Measurements from ENCODE around the gene PTPN13.

The PTPN13 gene, protein sequence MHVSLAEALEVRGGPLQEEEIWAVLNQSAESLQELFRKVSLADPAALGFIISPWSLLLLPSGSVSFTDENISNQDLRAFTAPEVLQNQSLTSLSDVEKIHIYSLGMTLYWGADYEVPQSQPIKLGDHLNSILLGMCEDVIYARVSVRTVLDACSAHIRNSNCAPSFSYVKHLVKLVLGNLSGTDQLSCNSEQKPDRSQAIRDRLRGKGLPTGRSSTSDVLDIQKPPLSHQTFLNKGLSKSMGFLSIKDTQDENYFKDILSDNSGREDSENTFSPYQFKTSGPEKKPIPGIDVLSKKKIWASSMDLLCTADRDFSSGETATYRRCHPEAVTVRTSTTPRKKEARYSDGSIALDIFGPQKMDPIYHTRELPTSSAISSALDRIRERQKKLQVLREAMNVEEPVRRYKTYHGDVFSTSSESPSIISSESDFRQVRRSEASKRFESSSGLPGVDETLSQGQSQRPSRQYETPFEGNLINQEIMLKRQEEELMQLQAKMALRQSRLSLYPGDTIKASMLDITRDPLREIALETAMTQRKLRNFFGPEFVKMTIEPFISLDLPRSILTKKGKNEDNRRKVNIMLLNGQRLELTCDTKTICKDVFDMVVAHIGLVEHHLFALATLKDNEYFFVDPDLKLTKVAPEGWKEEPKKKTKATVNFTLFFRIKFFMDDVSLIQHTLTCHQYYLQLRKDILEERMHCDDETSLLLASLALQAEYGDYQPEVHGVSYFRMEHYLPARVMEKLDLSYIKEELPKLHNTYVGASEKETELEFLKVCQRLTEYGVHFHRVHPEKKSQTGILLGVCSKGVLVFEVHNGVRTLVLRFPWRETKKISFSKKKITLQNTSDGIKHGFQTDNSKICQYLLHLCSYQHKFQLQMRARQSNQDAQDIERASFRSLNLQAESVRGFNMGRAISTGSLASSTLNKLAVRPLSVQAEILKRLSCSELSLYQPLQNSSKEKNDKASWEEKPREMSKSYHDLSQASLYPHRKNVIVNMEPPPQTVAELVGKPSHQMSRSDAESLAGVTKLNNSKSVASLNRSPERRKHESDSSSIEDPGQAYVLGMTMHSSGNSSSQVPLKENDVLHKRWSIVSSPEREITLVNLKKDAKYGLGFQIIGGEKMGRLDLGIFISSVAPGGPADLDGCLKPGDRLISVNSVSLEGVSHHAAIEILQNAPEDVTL (N-terminal part only)

GRCh38 chr4:86593688-86594558 is at the start of gene PTPN13:
Gene PTPN13 (plus strand): TSS chr4:86594315. CDS start chr4:86635257, 40,942 bp downstream.
- in situ Hi-C loops (cut with HindIII; ENCODE audit: low sequenced_read_pairs): no loop called here

GRCh38 chr4:86547140-86547539 is 47.0 kb upstream of the PTPN13 start:
- in situ Hi-C loops (cut with HindIII; ENCODE audit: low sequenced_read_pairs): no loop called here

DNA sequence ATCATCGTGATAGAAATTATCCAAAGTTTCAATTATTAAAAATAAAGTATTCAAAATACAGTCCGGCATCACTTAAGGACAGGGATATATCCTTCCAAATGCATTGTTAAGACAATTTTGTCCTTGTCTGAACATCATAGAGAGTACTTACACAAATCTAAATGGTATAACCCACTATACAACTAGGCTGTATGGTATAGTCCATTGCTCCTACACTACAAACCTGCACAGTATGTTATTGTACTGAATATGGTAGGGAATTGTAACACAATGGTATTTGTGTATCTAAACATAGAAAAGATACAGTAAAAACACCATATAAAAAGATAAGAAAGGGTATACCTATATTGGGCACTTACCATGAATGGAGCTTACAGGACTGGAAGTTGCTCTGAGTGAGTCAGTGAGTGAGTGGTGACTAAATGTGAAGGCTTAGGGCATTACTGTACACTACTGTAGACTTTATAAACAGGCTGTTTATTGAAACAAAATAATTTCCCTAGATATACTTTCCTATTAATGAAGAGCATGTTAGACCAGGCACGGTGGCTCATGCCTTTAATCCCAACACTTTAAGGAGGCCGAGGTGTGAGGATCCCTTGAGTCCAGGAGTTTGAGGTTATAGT is 44.8 kb upstream of the PTPN13 start:
- in situ Hi-C loops (cut with HindIII; ENCODE audit: low sequenced_read_pairs): no loop called here

- in situ Hi-C loops (cut with HindIII; ENCODE audit: low sequenced_read_pairs): no loop called here
Observed at GRCh38 chr4:86551387-86551786, 42.7 kb upstream of the PTPN13 start.

- in situ Hi-C loops (cut with HindIII; ENCODE audit: low sequenced_read_pairs): no loop called here
Observed at GRCh38 chr4:86554646-86555045, 39.5 kb upstream of the PTPN13 start.

- in situ Hi-C loops (cut with HindIII; ENCODE audit: low sequenced_read_pairs): no loop called here
Observed at GRCh38 chr4:86556791-86557415, 37.2 kb upstream of the PTPN13 start.

DNA sequence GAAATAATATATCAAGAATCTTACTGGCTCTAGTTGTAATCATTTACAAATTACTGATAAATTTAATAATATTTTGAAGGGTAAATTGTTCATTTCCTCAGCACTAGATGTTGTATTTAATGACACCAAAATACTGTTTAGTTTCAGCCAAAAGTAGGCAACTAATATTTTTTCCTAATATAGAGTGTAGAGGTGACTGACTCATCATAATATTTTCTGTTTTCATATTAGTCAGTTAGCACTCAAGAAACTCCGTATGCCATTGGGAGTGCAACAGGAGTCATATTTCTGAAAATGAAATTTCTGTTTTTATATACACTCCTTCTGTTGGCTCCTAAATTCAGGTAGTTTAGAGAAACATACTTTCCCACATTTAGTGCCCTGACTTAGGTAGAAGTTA is 36.6 kb upstream of the PTPN13 start:
- in situ Hi-C loops (cut with HindIII; ENCODE audit: low sequenced_read_pairs): no loop called here

- in situ Hi-C loops (cut with HindIII; ENCODE audit: low sequenced_read_pairs): no loop called here
Observed at GRCh38 chr4:86558258-86558657, 35.9 kb upstream of the PTPN13 start.

GRCh38 chr4:86558797-86559196 is 35.3 kb upstream of the PTPN13 start:
- in situ Hi-C loops (cut with HindIII; ENCODE audit: low sequenced_read_pairs): no loop called here

GRCh38 chr4:86560447-86560846 is 33.7 kb upstream of the PTPN13 start:
- in situ Hi-C loops (cut with HindIII; ENCODE audit: low sequenced_read_pairs): no loop called here

GRCh38 chr4:86561256-86561655 is 32.9 kb upstream of the PTPN13 start:
- in situ Hi-C loops (cut with HindIII; ENCODE audit: low sequenced_read_pairs): no loop called here

DNA sequence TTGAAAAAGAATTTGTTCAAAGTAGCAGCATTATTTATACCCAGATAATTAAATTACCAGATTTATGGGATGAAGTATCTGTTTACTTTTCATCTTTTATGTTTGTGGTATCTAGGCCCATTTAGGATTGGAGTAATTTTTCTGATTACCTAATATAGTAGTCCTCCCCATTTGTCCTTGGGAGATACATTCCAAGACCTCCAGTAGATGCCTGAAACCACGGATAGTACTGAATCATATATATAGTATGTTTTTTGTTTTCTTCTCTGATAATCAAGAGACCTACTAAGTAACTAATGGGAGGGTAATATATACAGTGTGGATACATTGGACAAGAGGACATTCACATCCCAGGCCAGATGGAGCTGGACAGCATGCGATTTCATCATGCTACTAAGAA is 30.7 kb upstream of the PTPN13 start:
- in situ Hi-C loops (cut with HindIII; ENCODE audit: low sequenced_read_pairs): no loop called here

- in situ Hi-C loops (cut with HindIII; ENCODE audit: low sequenced_read_pairs): no loop called here
Observed at GRCh38 chr4:86564795-86565194, 29.3 kb upstream of the PTPN13 start.

DNA sequence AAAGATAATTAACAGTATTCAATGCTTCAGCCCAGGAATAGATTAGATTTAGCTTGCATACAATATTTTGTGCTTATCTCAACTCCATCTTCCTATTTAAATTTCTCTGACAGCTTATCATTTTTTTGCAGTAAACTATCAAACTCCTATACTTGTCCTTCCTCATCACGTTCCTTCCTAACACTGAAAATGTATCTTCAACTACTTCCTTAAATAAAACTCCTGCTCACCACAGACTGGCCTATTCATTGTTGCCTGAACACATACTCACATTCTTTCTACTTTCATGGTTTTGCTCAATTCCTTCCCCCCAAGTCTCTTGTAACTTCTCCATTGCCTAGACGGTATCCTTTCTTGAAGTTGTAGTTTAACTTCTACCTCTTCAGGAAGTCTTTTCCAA is 28.5 kb upstream of the PTPN13 start:
- in situ Hi-C loops (cut with HindIII; ENCODE audit: low sequenced_read_pairs): no loop called here

GRCh38 chr4:86569103-86569870 is 24.8 kb upstream of the PTPN13 start:
- in situ Hi-C loops (cut with HindIII; ENCODE audit: low sequenced_read_pairs): no loop called here

DNA sequence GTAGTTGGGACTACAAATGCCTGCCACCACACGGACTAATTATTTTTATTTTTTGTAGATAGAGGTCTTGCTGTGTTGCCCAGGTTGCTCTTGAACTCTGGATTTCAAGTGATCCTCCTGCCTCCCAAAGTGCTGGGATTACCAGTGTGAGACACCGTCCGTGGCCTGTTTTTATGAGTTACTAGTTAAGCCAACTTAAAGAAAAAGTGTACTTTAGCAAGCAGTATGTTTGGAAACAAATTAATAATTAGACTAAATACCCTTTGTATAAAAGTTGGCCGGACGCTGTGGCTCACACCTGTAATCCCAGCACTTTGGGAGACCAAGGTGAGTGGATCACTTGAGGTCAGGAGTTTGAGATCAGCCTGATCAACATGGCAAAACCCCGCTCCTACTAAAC is 14.2 kb upstream of the PTPN13 start:
- in situ Hi-C loops (cut with HindIII; ENCODE audit: low sequenced_read_pairs): no loop called here

DNA sequence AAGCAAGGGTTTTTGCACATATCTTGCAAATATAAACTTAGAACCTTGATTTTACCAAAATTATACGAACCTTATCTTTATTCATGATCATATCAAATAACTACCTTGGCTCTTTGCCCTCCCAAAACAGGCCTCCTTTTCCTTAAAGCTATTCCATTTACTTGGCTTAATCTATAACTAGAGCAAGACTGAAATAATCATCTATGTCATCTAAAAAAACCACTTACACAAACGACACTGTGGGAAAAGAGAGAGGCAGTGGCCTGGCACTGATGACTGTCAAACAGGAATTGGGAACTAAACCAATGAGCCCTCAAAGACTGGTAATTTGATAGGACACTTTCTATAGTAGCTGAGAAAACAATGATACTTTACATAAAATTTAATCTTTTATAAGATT is 11.7 kb upstream of the PTPN13 start:
- in situ Hi-C loops (cut with HindIII; ENCODE audit: low sequenced_read_pairs): no loop called here

DNA sequence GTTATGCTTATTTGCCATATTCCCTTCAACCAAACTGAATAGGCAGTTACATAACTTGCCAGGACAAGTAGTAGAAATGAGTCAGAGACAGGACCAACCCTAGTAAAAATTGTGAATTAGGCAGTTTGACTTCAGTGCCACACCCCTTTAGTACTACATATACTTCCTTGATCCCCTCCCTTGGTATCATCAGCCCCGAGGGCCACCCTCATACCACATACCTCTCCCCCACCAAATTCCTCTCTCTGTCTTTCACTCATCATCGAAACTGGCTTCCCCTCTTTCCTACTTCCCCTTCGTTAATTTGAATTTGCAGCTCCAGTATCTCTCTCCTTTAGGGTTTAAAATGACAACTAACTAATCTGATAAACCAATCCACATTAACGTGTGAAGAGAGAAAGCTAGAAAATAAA is 7.9 kb upstream of the PTPN13 start:
- in situ Hi-C loops (cut with HindIII; ENCODE audit: low sequenced_read_pairs): no loop called here

Data from endothelial cell of hepatic sinusoid (primary cell).